Hepatocyte (in vitro differentiated cells): ENCODE measurements around the gene KMT2A. TPM values are rescaled to one million over a fixed set of nuclear protein-coding genes. Genes with fewer than 3 reads are reported as not detected.

ENCODE experiments used
- DNase-seq: peaks from one replicate; pipeline ENCODE4 v3.0.0-alpha.2; 2016; ENCODE audit warnings: low spot score
- H2AFZ ChIP-seq: fragments of 200-600 bp; sonication (generic); 2 replicates; pipeline ENCODE4 v1.6.0; 2016; ENCODE audit warnings: antibody characterized with exemption, mild to moderate bottlenecking
- H3K27ac ChIP-seq: fragments of 200-600 bp; sonication (generic); 2 replicates; pipeline ENCODE4 v1.5.1; 2016; ENCODE audit warnings: mild to moderate bottlenecking
- H3K27me3 ChIP-seq: fragments of 200-600 bp; sonication (generic); 2 replicates; pipeline ENCODE4 v1.6.1; 2016
- H3K36me3 ChIP-seq: fragments of 200-600 bp; sonication (generic); replicated peaks from 2 replicates; pipeline ENCODE4 v1.5.1; 2016; ENCODE audit warnings: low read depth; ENCODE audit not compliant: insufficient read depth
- H3K4me1 ChIP-seq: fragments of 200-600 bp; sonication (generic); 2 replicates; pipeline ENCODE4 v1.5.1; 2016; ENCODE audit warnings: mild to moderate bottlenecking, moderate library complexity; ENCODE audit not compliant: insufficient read depth
- H3K4me2 ChIP-seq: fragments of 200-600 bp; sonication (generic); 2 replicates; pipeline ENCODE4 v1.6.0; 2016
- H3K4me3 ChIP-seq: fragments of 200-600 bp; sonication (generic); 2 replicates; pipeline ENCODE4 v1.5.1; 2016; ENCODE audit warnings: mild to moderate bottlenecking
- H3K79me2 ChIP-seq: fragments of 200-600 bp; sonication (generic); 2 replicates; pipeline ENCODE4 v1.6.0; 2017; ENCODE audit warnings: mild to moderate bottlenecking
- H3K9me2 ChIP-seq: fragments of 200-600 bp; sonication (generic); replicated peaks from 2 replicates; pipeline ENCODE4 v1.6.0; 2017; ENCODE audit warnings: mild to moderate bottlenecking; ENCODE audit not compliant: insufficient read depth
- H3K9me3 ChIP-seq: fragments of 200-600 bp; sonication (generic); 2 replicates; pipeline ENCODE4 v1.5.1; 2016; ENCODE audit warnings: low read depth, mild to moderate bottlenecking
- H4K20me1 ChIP-seq: fragments of 200-600 bp; sonication (generic); 2 replicates; pipeline ENCODE4 v1.6.0; 2016; ENCODE audit warnings: mild to moderate bottlenecking; ENCODE audit not compliant: insufficient read depth, poor library complexity, severe bottlenecking
- EZH2 ChIP-seq: fragments of 200-600 bp; sonication (generic); IDR thresholded peaks from 2 replicates; pipeline ENCODE4 v1.6.1; 2016; ENCODE audit warnings: antibody characterized with exemption, mild to moderate bottlenecking, borderline replicate concordance
- EZH2phosphoT487 ChIP-seq: fragments of 200-600 bp; sonication (generic); IDR thresholded peaks from one replicate; pipeline ENCODE4 v1.6.1; 2018; ENCODE audit warnings: antibody characterized with exemption, mild to moderate bottlenecking, low read depth, moderate library complexity; ENCODE audit not compliant: unreplicated experiment, severe bottlenecking
- WGBS: methylation state at CpG from one replicate; pipeline ENCODE4 v1.1.6; 2016; ENCODE audit warnings: low lambda C conversion rate; ENCODE audit errors: missing lambda C conversion rate; 5-methylcytosine and 5-hydroxymethylcytosine counted together
- polyA plus RNA-seq: library from polyadenylated mRNA; unstranded; fragments of >200 nt; fragmentation: Nextera tagmentation; extraction: Ambion mirVana; gene quantifications from 2 replicates; pipeline ENCODE4 v1.2.1, GENCODE V29; 2016
- total RNA-seq: library from RNA; depleted of rRNA; stranded (reverse); fragments of >200 nt; gene quantifications from 2 replicates; pipeline ENCODE4 v1.2.3, GENCODE V29; 2014
- TF ChIP-seq, protein P1 (sequence below): fragments of 200-600 bp; sonication (generic); IDR thresholded peaks from 2 replicates; pipeline ENCODE4 v1.5.1; 2016; ENCODE audit warnings: antibody characterized with exemption, mild to moderate bottlenecking; ENCODE audit not compliant: poor library complexity

Gene KMT2A
- total and polyA plus RNA-seq, 2 experiments from 2014 or later, result 23.0 to 29.1 TPM

DNA sequence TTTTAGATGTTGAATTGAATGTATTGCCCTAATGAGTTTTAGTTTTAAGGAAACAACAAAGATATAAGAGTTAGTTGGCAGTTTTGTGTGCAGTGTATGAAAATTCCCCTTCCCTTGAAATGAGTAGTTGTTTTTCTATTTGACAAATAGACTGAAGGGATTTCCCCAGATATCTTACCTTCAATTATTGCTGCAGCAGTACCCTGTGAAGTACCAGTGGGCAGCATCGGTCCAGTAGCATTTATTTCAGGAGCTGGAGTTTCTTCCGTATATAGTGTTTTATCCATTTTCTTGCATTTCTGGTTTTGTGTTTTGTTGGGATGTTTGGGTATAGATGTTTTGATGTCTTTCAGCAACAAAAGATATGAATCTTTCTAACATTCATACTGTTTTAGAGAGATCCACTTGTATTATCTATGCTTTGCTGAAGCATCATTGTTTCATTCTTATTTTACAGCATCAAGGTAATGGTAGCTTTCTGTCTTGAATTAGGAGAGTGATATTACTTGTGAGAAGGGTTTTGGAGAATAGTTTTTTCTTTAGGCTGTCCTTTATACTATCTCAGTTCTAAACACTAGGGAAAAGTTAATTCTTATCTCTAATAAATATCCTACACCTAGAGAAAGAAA lies 7.4 kb downstream of the KMT2A start:
- 92% methylated on average over 2 of the region's 2 CpGs for WGBS
- H3K27ac ChIP-seq, result no peak overlapping the region
- H2AFZ ChIP-seq, result no peak overlapping the region
- no peak overlapping the region for H3K4me3 ChIP-seq
- peaks cover 100% of the 10 kb centered on the region for H3K79me2 ChIP-seq
- no peaks in the 10 kb centered on the region for H3K9me2 ChIP-seq
- peaks cover 99% of the 10 kb centered on the region for H4K20me1 ChIP-seq
- no peaks in the 10 kb centered on the region for H3K36me3 ChIP-seq
- no peaks in the 10 kb centered on the region for H3K27me3 ChIP-seq
- DNase-seq, result no peak
- H3K4me1 ChIP-seq, result peaks cover 20% of the 10 kb centered on the region
- no peak for TF ChIP-seq EZH2phosphoT487
- no peak for TF ChIP-seq EZH2
- TF ChIP-seq, protein P1, sequence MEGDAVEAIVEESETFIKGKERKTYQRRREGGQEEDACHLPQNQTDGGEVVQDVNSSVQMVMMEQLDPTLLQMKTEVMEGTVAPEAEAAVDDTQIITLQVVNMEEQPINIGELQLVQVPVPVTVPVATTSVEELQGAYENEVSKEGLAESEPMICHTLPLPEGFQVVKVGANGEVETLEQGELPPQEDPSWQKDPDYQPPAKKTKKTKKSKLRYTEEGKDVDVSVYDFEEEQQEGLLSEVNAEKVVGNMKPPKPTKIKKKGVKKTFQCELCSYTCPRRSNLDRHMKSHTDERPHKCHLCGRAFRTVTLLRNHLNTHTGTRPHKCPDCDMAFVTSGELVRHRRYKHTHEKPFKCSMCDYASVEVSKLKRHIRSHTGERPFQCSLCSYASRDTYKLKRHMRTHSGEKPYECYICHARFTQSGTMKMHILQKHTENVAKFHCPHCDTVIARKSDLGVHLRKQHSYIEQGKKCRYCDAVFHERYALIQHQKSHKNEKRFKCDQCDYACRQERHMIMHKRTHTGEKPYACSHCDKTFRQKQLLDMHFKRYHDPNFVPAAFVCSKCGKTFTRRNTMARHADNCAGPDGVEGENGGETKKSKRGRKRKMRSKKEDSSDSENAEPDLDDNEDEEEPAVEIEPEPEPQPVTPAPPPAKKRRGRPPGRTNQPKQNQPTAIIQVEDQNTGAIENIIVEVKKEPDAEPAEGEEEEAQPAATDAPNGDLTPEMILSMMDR, result no peak
- no peak overlapping the region for H3K4me2 ChIP-seq
- H3K9me3 ChIP-seq, result no peaks in the 10 kb centered on the region

DNA sequence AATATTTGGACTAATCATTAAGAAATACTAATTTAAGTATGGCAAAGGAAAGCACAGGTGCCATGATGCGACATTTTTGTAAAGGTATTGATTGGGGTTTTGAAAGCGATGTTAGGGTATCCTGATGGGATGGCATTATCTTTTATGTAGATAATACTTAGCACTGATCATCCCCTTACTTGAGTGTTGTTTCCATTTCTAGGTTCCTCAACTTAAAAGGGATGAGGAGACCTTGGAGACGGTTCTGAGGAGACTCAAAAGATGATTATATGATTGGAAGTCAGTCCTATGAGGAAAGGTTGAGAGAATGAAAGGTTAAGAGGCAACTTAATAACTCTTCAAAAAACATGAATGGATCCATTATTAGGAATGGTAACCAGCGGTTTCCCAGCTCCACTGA lies 11.1 kb downstream of the KMT2A start:
- Histone ChIP-seq H3K4me1 (peaks cover 4% of the 10 kb centered on the region), H4K20me1 (peaks cover 98% of the 10 kb centered on the region), H3K27me3 (no peaks in the 10 kb centered on the region), H2AFZ (no peak overlapping the region), H3K36me3 (no peaks in the 10 kb centered on the region), H3K79me2 (peaks cover 100% of the 10 kb centered on the region), H3K4me2 (no peak overlapping the region), H3K27ac (no peak overlapping the region), H3K9me2 (no peaks in the 10 kb centered on the region), H3K9me3 (no peaks in the 10 kb centered on the region), H3K4me3 (no peak overlapping the region)
- WGBS, result 95% methylated on average over 4 of the region's 4 CpGs
- no peak for DNase-seq
- TF ChIP-seq, protein P1, result no peak
- TF ChIP-seq EZH2, result no peak
- no peak for TF ChIP-seq EZH2phosphoT487

DNA sequence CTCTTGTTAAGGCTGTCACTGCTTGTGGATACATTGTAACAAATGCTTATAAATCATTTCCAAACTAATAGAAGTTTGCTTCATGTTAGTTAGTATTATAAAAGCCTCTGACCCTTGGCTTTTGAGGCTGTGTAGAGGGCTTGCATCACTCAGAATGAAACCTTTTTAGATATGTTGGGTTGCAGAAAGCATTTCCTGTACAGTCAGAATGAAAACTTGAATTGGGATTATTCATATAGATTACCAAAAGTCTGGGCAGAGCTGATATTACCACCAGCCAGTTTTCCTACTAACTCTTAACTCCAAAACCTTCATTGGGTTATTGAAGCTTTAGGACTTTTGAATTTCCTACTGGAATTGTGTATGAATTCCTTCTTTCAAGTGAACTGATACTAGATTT lies 12.0 kb downstream of the KMT2A start:
- Histone ChIP-seq H4K20me1 (peaks cover 95% of the 10 kb centered on the region), H3K9me2 (no peaks in the 10 kb centered on the region), H3K27me3 (no peaks in the 10 kb centered on the region), H3K4me1 (no peaks in the 10 kb centered on the region), H3K4me2 (no peak overlapping the region), H3K9me3 (no peaks in the 10 kb centered on the region), H3K4me3 (no peak overlapping the region), H3K36me3 (no peaks in the 10 kb centered on the region), H3K79me2 (peaks cover 100% of the 10 kb centered on the region), H3K27ac (no peak overlapping the region), H2AFZ (no peak overlapping the region)
- TF ChIP-seq EZH2 (no peak), EZH2phosphoT487 (no peak)
- TF ChIP-seq, protein P1, result no peak
- DNase-seq, result no peak
